ENCODE data around the gene MAGEF1. TPM values are rescaled to one million over a fixed set of nuclear protein-coding genes. Genes with fewer than 3 reads are reported as not detected.

Gene MAGEF1
- total and polyA plus RNA-seq, 2 of the 8 experiments (the other 6 are each of a cell fraction or from before 2014, with no cell fraction given): 26.5 to 56.7 TPM

DNA sequence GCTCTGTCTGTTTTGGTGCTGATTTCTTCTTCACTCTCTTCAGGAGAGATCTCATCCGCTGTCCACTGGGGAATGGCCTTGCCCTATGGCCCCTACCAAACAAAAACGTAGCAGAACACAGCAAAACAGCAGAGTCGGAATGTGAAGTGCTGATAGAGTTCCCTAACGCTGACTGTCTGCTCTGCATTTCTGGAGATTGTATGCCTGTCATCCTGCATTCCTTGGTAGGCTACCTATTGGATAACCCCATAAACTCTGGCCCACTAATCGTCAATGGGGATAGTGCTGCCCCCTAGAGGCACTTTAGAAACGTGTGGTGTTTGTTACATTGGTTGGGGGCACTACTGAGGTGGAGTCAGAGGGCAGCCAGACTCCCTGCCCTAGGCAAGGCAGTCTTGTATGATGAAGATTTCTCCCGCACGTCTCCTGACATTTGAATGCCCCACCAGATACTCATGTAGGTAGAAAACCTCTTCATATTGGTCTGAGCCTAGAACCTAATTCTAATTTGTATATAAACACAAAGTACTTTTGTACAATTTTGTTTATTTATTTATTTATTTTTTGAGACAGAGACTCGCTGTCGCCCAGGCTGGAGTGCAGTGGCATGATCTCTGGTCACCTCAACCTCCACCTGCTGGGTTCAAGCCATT, 15.6 kb upstream of the MAGEF1 start (continued):
- TF ChIP-seq RNF2 (IDR thresholded peaks at IDR 0.05; ENCODE audit: borderline replicate concordance, low read depth, low read length, missing control alignments, poor library complexity, severe bottlenecking) (no peak), CHD1 (IDR thresholded peaks at IDR 0.05; ENCODE audit: low read depth, low read length) (no peak), EGR1 (IDR thresholded peaks at IDR 0.05; ENCODE audit: borderline replicate concordance, low read depth, low read length) (no peak), TEAD4 (IDR thresholded peaks at IDR 0.05; ENCODE audit: low read depth, low read length) (peak; percentile 81), YY1 (IDR thresholded peaks at IDR 0.05; ENCODE audit: low read depth, low read length) (no peak), EP300 (IDR thresholded peaks at IDR 0.05; ENCODE audit: borderline replicate concordance in 1 of 2, low read depth in 2 of 2, low read length in 2 of 2) (no peak), MAFK (IDR thresholded peaks at IDR 0.05; ENCODE audit: low read depth, low read length) (no peak), BRCA1 (IDR thresholded peaks at IDR 0.05; ENCODE audit: low read depth, low read length) (no peak), TCF12 (IDR thresholded peaks at IDR 0.05; ENCODE audit: low read depth, low read length) (no peak; the same call in 1 of the 2 replicates), TAF7 (optimal IDR thresholded peaks at IDR 0.05; ENCODE audit: borderline replicate concordance, low read depth, low read length) (no peak), FOSL1 (IDR thresholded peaks at IDR 0.05; ENCODE audit: insufficient read depth, low read depth, low read length) (no peak), KDM5A (IDR thresholded peaks at IDR 0.05; ENCODE audit: low read length) (no peak), GTF2F1 (IDR thresholded peaks at IDR 0.05; ENCODE audit: borderline replicate concordance, low read depth, low read length) (no peak), ASH2L (IDR thresholded peaks at IDR 0.05; ENCODE audit: low read length) (no peak), ZNF274 (IDR thresholded peaks at IDR 0.05; ENCODE audit: borderline replicate concordance, extremely low read depth, low read length) (no peak), SP1 (IDR thresholded peaks at IDR 0.05; ENCODE audit: low read depth, low read length) (0 out of 2 replicates have a peak, but pooled peaks have one; percentile 33), RBBP5 (IDR thresholded peaks at IDR 0.05; ENCODE audit: borderline replicate concordance, low read depth, low read length) (no peak), NRF1 (IDR thresholded peaks at IDR 0.05; ENCODE audit: low read depth, low read length) (no peak), GABPA (IDR thresholded peaks at IDR 0.05; ENCODE audit: borderline replicate concordance, insufficient read depth, low read length) (no peak), SIN3A (conservative IDR thresholded peaks at IDR 0.05 in 1 of 2, IDR thresholded peaks at IDR 0.05 in 1 of 2; ENCODE audit: low read depth in 1 of 2, low read length in 2 of 2) (0 out of 4 replicates have a peak, but pooled peaks of 1 of the 2 experiments have one; percentile 64)
- TF ChIP-seq, protein P1, sequence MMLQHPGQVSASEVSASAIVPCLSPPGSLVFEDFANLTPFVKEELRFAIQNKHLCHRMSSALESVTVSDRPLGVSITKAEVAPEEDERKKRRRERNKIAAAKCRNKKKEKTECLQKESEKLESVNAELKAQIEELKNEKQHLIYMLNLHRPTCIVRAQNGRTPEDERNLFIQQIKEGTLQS (IDR thresholded peaks at IDR 0.05; ENCODE audit: insufficient read depth, low read depth, low read length): no peak
